Adrenal gland (tissue), 12 donors: ENCODE results near the gene RIMBP2. TPM values are rescaled to one million over a fixed set of nuclear protein-coding genes. Genes with fewer than 3 reads are reported as not detected.

Experiments used
- DNase-seq, 7 donors: peaks; one replicate each; pipeline ENCODE4 v3.0.0-alpha.2; 2019 to 2020
- H3K27ac ChIP-seq, 5 donors: fragments of 200-600 bp; sonication (generic) in 4 of 5; 1 replicate in 3 of 5; 2 replicates in 2 of 5; pipeline versions ENCODE4 v1.5.1 to v1.8.0; 2016 to 2020; ENCODE audit warnings: mild to moderate bottlenecking in 1 of 5
- H3K27me3 ChIP-seq: fragments of 200-600 bp; 2 replicates; pipeline ENCODE4 v1.8.0; 2021
- H3K36me3 ChIP-seq, 2 donors: fragments of 200-600 bp; replicated peaks in 1 of 2; 1 replicate in 1 of 2; 2 replicates in 1 of 2; pipeline versions ENCODE4 v1.5.1 to v1.8.0; 2018 to 2022
- H3K4me1 ChIP-seq, 2 donors: fragments of 200-600 bp; replicated peaks in 1 of 2; 1 replicate in 1 of 2; 2 replicates in 1 of 2; pipeline versions ENCODE4 v1.5.1 to v1.8.0; 2018 to 2021
- H3K4me3 ChIP-seq, 4 donors: fragments of 200-600 bp; sonication (generic) in 3 of 4; one replicate each; pipeline ENCODE4 v1.5.1; 2016 to 2018
- H3K9me3 ChIP-seq, 3 donors: fragments of 200-600 bp; sonication (generic) in 1 of 3; replicated peaks in 1 of 3; 1 replicate in 2 of 3; 2 replicates in 1 of 3; pipeline versions ENCODE4 v1.5.1 to v1.8.0; 2016 to 2021
- POLR2A ChIP-seq, 2 donors: fragments of 450-650 bp; IDR thresholded peaks; one replicate each; pipeline ENCODE4 v1.6.1; 2017; ENCODE audit warnings: antibody characterized with exemption in 2 of 2, mild to moderate bottlenecking in 2 of 2, moderate library complexity in 1 of 2
- WGBS, 4 donors: extraction: QIAGEN DNeasy Blood & Tissue Kit in 2 of 4; methylation state at CpG; one replicate each; pipeline versions ENCODE4 v1.1.5 to v1.1.7; 2013 to 2017; 5-methylcytosine and 5-hydroxymethylcytosine counted together
- intact Hi-C, 2 donors: fragments of 100-400 bp; cut with DNase I; formaldehyde crosslinking; loops; one replicate each; pipeline versions ENCODE4 v1.14.1 to v1.15.0; 2022 to 2023
- polyA plus RNA-seq, 3 donors: library from polyadenylated mRNA; stranded (reverse); fragments of 200-250 nt in 2 of 3; fragments of 350-450 nt in 1 of 3; fragmentation: Illumina TruSeq in 1 of 3; extraction: RNeasy Lipid Tissue Mini Kit (QIAGEN cat#74804) in 1 of 3; gene quantifications; one replicate each; pipeline ENCODE4 v1.2.3, GENCODE V29; 2013 to 2014
- total RNA-seq, 9 donors: library from RNA; depleted of rRNA in 4 of 9; stranded (reverse); fragments of >200 nt in 4 of 9; fragments of 120-200 nt in 1 of 9; fragmentation: NEBNext Ultra II Directional in 1 of 9; extraction: Animal tissue kit (Norgen Biotek cat#: 25700) in 1 of 9; gene quantifications; one replicate each; pipeline versions ENCODE4 v1.1.0 to v1.2.4, GENCODE V29; 2013 to 2023
- TF ChIP-seq, protein P1 (sequence below), 6 experiments: fragments of 450-650 bp in 4 of 6; fragments of 200-600 bp in 2 of 6; sonication (generic) in 1 of 6; IDR thresholded peaks; 1 replicate in 5 of 6; 2 replicates in 1 of 6; pipeline versions ENCODE4 v1.5.1 to v1.8.0; 2016 to 2021; ENCODE audit warnings: antibody characterized with exemption in 6 of 6, mild to moderate bottlenecking in 2 of 6, moderate library complexity in 1 of 6
- donor health status: healthy with polysubstance abuse.
- donor health status: Bipolar disorder and iron deficiency.
- donor health status: DM: yes; HTN: yes; CAD: no.
- donor health status: DM: no; HTN: no; CAD: no.
- donor health status: DM: no; HTN: no; CAD: no.
- donor health status: DM: yes; HTN: yes; CAD: no.

Gene RIMBP2
- total and polyA plus RNA-seq, 12 donors: 0.18 to 23.9 (median 6.3) TPM; not detected in 2

DNA sequence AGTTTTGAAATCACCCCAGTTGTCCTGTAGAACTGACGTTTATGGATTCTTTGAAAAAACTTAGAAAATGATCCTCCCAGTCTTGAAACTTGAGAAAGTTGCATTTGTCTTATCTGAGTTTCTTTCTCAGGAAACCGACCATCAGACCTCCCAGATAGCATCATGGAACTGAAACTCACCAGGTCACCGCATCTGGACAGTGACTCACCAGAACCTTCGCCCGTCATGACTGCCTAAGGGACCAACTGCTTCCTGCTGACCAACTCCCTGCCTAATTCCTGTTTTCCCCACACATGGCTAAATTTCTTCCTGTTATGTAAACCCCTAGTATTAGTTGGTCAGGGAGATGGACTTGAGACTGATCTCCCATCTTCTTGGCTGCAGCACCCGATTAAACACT, 175.7 kb downstream of the RIMBP2 start:
- Histone ChIP-seq H3K27ac (no peak overlapping the region), H3K36me3 (no peaks in the 10 kb centered on the region), H3K27me3 (no peaks in the 10 kb centered on the region), H3K4me3 (no peak overlapping the region), H3K4me1 (no peaks in the 10 kb centered on the region), H3K9me3 (no peaks in the 10 kb centered on the region)
- intact Hi-C loops: no loop called here
- DNase-seq: no peak
- TF ChIP-seq, protein P1, sequence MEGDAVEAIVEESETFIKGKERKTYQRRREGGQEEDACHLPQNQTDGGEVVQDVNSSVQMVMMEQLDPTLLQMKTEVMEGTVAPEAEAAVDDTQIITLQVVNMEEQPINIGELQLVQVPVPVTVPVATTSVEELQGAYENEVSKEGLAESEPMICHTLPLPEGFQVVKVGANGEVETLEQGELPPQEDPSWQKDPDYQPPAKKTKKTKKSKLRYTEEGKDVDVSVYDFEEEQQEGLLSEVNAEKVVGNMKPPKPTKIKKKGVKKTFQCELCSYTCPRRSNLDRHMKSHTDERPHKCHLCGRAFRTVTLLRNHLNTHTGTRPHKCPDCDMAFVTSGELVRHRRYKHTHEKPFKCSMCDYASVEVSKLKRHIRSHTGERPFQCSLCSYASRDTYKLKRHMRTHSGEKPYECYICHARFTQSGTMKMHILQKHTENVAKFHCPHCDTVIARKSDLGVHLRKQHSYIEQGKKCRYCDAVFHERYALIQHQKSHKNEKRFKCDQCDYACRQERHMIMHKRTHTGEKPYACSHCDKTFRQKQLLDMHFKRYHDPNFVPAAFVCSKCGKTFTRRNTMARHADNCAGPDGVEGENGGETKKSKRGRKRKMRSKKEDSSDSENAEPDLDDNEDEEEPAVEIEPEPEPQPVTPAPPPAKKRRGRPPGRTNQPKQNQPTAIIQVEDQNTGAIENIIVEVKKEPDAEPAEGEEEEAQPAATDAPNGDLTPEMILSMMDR (IDR thresholded peaks at IDR 0.05): no peak
- TF ChIP-seq POLR2A (IDR thresholded peaks at IDR 0.05): no peak
- WGBS, 4 donors: 69 to 84% (median 79%) methylated on average over 5 to 6 of the region's 6 CpGs

DNA sequence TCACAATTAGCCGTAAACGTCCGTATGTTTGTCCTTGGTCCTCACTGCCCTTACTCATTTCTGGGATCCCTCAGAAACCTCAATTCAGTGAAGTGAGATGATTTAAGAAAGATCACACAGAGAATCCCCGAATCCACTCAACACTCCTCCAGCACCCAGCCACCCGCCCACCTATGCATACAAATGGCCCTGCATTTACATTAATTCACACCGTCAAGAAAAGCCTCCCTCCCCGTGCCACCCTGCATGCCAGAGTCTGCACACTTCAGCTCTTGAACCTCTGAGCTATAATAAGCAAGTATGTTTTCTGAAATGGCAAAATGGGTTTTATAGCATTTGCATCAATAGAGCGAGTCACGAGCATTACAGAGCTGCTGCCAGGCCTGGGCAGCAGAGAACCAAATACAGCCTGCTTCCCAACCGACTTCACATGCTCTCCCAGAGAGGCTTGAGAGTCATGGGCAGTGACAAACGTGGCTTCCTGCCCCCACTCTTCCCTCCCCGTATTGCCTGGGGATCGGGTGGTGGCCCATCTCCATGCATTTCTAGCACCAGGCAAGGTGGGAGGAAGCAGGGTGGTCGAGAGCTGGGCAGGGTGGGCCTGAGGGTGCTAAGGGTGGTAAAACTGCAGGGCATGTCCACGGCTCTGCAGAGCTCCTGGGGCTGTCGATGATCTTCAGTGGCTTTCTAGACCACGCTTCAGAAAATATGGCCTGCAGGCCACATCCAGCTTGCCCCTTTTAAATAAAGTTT, 177.6 kb downstream of the RIMBP2 start:
- 53 to 62% (median 57%) methylated on average over 15 to 17 of the region's 17 CpGs for WGBS, 4 donors
- H3K27me3 ChIP-seq: no peaks in the 10 kb centered on the region
- no peaks in the 10 kb centered on the region for H3K36me3 ChIP-seq
- no peaks in the 10 kb centered on the region for H3K9me3 ChIP-seq
- TF ChIP-seq POLR2A (IDR thresholded peaks at IDR 0.05): no peak
- TF ChIP-seq, protein P1 (IDR thresholded peaks at IDR 0.05): no peak
- H3K27ac ChIP-seq: no peak overlapping the region
- intact Hi-C loops: no loop called here
- no peak for DNase-seq
- no peak overlapping the region for H3K4me3 ChIP-seq
- no peaks in the 10 kb centered on the region for H3K4me1 ChIP-seq

DNA sequence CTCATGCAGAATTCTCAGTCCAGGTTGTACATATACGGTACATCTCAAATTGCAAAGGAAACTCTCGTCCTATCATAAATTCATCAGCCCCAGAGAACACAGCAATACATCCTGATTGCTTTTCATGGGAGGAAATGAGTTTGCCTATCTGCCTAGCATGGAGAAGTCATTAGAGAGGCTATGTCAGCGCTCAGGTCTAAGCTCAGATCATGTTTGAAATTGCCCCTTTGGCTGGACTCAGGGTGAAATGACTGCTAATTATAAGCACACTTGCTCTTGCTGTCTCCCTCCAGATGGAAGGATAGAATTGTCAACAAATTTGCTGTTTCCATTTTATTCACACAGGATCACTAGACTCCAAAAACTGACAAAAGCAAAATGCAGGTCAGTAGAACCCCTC, 178.4 kb downstream of the RIMBP2 start:
- TF ChIP-seq POLR2A (IDR thresholded peaks at IDR 0.05): no peak
- TF ChIP-seq, protein P1 (IDR thresholded peaks at IDR 0.05): no peak
- WGBS, 4 donors: 64 to 74% (median 66%) methylated on average over 3 of the region's 3 CpGs
- no peak for DNase-seq
- Histone ChIP-seq H3K27me3 (no peaks in the 10 kb centered on the region), H3K36me3 (no peaks in the 10 kb centered on the region), H3K9me3 (no peaks in the 10 kb centered on the region), H3K27ac (no peak overlapping the region), H3K4me1 (no peaks in the 10 kb centered on the region), H3K4me3 (no peak overlapping the region)
- intact Hi-C loops: no loop called here

DNA sequence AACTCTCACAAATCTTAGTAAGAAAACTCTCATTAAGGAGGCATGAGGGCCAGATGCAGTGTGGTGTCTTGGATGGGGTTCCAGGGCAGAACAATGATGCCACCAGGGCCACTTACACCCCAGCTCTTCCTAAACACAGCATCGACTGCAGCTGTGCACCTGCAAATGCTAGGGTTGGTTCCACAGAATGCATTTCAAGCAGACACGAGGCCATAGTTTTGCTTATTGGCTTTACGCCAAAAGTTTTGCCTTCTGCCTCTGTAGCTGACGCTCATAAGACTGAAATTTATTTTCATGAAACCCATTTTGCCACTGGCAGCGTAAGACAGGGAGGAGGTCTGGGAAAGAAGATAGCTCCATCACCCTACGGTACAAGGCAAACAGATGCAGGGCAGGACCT, 179.0 kb downstream of the RIMBP2 start:
- DNase-seq: no peak
- Histone ChIP-seq H3K27me3 (no peaks in the 10 kb centered on the region), H3K4me3 (no peak overlapping the region), H3K4me1 (no peaks in the 10 kb centered on the region), H3K36me3 (no peaks in the 10 kb centered on the region), H3K9me3 (no peaks in the 10 kb centered on the region), H3K27ac (no peak overlapping the region)
- intact Hi-C loops: no loop called here
- 62 to 69% (median 66%) methylated on average over 6 of the region's 6 CpGs for WGBS, 4 donors
- TF ChIP-seq POLR2A (IDR thresholded peaks at IDR 0.05): no peak
- TF ChIP-seq, protein P1 (IDR thresholded peaks at IDR 0.05): no peak
